HG02798 (cell line): ENCODE results near the gene RAMP1.
"Not testable (repeated sequence)": the region's sequence is repeated elsewhere in the genome, so short reads cannot be mapped to it uniquely, and the experiment has no call there.

Experiments used
- ATAC-seq: cut with Tn5 transposase; IDR thresholded peaks from one replicate; pipeline ENCODE4 v1.9.1; 2021; ENCODE audit warnings: mild to moderate bottlenecking; ENCODE audit not compliant: unreplicated experiment, poor library complexity

Gene RAMP1

GRCh38 chr2:237940828-237941227 lies 81.4 kb downstream of the RAMP1 start:
- ATAC-seq: no peak

- no peak for ATAC-seq
Observed at GRCh38 chr2:237941239-237941638, 81.8 kb downstream of the RAMP1 start.

DNA sequence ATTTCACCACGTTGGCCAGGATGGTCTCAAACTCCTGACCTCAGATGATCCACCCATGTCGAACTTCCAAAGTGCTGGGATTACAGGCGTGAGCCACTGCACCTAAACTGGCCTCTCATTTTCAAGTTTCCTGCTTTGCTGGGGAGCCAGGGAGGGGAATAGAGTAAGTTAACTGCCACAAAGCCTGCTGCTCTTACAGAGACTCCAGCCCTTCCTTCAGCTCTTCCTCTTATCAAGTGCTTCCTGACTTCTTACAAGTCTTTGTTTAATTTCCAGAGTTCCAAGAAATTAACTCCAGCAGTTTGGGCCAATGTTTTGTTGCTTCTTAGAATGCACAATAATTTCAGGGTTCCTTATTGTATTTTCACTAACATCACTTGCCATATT lies 83.1 kb downstream of the RAMP1 start:
- ATAC-seq: no peak

DNA sequence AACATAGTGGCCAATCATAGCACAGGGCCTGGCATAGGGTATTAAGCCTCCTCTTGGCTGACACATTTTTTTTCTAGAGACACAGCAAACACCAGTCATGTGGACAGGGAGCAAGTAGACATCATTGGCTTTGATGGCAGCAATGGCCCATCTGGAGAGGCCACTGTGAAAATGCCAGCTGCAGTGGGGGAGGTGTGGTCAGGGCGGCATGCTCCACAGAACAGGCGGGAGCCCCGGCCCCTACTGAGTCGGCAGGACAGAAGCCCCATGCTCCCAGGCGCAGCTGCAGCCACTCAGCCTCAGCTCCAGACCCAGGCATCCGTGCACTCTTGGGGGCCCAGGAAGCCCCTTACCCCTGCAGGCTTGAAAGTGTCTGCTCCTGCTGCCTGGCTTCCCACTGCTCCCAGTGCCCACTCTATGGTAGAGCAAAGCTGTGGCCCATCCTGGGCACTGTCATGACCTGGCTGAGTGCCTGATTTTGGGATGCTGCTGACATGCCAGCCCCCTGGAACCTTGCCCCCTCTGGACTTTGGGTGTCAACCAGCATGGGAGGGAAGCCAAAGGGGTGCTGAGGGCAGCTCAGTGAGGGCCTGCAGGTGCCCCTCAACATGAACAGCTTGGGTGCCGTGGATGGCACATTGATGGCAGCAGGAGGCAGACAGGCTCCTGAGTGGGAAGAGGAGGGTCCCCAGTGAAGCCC lies 84.1 kb downstream of the RAMP1 start:
- no peak for ATAC-seq

DNA sequence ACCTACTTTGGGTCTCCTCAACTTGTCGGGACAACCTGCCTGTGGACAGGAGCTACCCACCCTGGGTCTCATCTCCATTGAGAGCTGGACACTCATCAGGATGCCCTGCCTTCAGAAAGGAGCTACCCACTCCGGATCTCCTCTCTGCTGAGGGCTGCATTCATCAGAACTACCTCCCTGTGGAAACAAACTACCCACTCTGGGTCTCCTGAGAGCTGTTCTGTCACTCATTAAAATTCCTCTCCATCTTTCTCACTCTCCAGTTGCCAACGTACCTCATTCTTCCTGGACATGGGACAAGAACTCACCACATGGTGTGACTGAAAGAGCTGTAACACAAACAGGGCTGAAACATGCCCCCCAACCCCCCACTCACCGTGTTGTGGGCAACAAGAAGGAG lies 84.9 kb downstream of the RAMP1 start:
- ATAC-seq: no peak

- ATAC-seq: no peak
Observed at GRCh38 chr2:237946423-237946822, 87.0 kb downstream of the RAMP1 start.

GRCh38 chr2:237951354-237951753 lies 91.9 kb downstream of the RAMP1 start:
- not testable (repeated sequence) for ATAC-seq

DNA sequence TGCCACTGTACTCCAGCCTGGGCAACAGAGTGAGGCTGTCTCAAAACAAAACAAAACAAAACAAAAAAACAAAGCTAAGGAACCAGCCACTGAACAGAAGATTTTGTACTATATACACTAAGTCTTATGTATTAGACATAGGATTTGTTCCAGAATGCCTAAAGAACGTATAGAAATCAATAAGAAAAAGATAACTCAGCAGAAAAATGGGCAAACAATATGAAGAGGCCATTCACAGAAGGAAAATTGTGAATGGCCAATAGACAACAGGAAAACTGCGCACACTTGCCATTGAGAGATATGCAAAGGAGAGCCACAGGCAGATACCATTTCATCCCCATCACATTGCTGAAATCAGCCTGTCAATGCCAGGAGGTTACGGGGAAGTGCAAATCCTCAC lies 92.5 kb downstream of the RAMP1 start:
- ATAC-seq: no peak

DNA sequence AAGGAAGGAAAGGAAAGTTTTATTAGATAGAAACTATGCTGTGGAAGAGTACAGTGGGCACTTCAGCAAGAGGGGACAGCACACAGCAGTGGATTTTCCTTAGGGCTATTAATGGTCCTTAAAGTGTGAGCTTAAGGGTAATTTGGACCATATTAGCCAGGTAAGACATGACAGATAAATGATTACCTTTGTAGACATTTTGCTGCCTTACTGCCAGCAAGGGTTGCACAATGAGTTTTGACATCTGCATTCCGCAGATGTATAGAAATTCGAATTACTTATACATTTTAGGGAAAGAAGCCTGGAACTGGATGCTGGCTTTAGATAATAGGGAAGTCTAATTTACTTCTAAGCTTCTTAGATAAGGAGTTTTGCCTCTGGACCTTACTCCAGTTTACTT lies 93.4 kb downstream of the RAMP1 start:
- no peak for ATAC-seq

- ATAC-seq: no peak
Observed at GRCh38 chr2:237955640-237956401, 96.4 kb downstream of the RAMP1 start.

DNA sequence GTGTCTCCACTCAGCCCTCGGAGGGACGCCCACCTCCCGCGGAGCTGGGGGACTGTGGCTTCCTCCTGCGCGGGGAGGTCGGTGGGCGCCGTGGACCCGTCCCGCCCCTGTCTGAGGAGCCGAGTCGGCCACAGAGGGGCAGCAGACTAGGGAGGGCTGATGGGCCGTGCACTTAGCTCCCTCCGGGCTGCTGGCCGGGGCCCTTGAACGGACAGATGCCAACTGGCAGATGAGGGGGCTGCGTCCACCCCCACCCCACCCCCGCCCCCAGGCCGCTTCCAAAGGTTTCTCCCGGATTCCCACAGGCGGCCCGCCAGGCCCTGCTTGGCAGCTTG lies 96.9 kb downstream of the RAMP1 start:
- ATAC-seq: no peak

- no peak for ATAC-seq
Observed at GRCh38 chr2:237961637-237962036, 102.2 kb downstream of the RAMP1 start.
